ENCODE measurements around the gene TMED8. TPM values are rescaled to one million over a fixed set of nuclear protein-coding genes. Genes with fewer than 3 reads are reported as not detected.

TMED8 gene
- total RNA-seq, 1 experiment from 2014 or later: 14.2 TPM

DNA sequence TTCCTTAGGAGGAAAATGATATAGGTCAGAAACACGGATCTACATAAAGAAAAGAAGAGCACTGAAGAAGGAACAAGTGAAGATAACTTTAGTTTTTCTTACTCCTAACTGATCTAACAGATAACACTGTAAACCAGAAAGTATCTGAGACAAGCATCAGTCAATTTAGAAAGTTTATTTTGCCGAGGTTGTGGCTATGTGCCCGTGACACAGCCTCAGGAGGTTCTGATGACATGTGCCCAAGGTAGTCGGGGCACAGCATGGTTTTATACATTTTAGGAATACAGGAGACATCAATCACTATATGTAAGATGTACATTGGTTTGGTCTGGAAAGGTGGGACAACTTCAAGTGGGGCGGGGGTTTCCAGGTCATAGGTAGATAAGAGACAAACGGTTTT is 23.3 kb upstream of the TMED8 start:
- TF ChIP-seq, protein P1, sequence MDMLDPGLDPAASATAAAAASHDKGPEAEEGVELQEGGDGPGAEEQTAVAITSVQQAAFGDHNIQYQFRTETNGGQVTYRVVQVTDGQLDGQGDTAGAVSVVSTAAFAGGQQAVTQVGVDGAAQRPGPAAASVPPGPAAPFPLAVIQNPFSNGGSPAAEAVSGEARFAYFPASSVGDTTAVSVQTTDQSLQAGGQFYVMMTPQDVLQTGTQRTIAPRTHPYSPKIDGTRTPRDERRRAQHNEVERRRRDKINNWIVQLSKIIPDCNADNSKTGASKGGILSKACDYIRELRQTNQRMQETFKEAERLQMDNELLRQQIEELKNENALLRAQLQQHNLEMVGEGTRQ (CRISPR knock-in tag; IDR thresholded peaks at IDR 0.05): no peak
- TF ChIP-seq JUN (CRISPR knock-in tag; IDR thresholded peaks at IDR 0.05) (no peak), NR1H2 (CRISPR knock-in tag; IDR thresholded peaks at IDR 0.05) (no peak), ZNF671 (CRISPR knock-in tag; IDR thresholded peaks at IDR 0.05) (no peak), FOXK1 (CRISPR knock-in tag; IDR thresholded peaks at IDR 0.05) (no peak), FOXJ3 (CRISPR knock-in tag; IDR thresholded peaks at IDR 0.05; ENCODE audit: borderline replicate concordance) (no peak), CDX4 (CRISPR knock-in tag; IDR thresholded peaks at IDR 0.05; ENCODE audit: borderline replicate concordance) (no peak), TEAD1 (CRISPR knock-in tag; IDR thresholded peaks at IDR 0.05) (no peak), NFATC4 (CRISPR knock-in tag; IDR thresholded peaks at IDR 0.05) (no peak)
- TF ChIP-seq, protein P2, sequence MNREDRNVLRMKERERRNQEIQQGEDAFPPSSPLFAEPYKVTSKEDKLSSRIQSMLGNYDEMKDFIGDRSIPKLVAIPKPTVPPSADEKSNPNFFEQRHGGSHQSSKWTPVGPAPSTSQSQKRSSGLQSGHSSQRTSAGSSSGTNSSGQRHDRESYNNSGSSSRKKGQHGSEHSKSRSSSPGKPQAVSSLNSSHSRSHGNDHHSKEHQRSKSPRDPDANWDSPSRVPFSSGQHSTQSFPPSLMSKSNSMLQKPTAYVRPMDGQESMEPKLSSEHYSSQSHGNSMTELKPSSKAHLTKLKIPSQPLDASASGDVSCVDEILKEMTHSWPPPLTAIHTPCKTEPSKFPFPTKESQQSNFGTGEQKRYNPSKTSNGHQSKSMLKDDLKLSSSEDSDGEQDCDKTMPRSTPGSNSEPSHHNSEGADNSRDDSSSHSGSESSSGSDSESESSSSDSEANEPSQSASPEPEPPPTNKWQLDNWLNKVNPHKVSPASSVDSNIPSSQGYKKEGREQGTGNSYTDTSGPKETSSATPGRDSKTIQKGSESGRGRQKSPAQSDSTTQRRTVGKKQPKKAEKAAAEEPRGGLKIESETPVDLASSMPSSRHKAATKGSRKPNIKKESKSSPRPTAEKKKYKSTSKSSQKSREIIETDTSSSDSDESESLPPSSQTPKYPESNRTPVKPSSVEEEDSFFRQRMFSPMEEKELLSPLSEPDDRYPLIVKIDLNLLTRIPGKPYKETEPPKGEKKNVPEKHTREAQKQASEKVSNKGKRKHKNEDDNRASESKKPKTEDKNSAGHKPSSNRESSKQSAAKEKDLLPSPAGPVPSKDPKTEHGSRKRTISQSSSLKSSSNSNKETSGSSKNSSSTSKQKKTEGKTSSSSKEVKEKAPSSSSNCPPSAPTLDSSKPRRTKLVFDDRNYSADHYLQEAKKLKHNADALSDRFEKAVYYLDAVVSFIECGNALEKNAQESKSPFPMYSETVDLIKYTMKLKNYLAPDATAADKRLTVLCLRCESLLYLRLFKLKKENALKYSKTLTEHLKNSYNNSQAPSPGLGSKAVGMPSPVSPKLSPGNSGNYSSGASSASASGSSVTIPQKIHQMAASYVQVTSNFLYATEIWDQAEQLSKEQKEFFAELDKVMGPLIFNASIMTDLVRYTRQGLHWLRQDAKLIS (CRISPR knock-in tag; IDR thresholded peaks at IDR 0.05; ENCODE audit: borderline replicate concordance): no peak
- Mint-ChIP-seq H3K27me3 (ENCODE audit: low read depth) (no peaks in the 10 kb centered on the region; the same call in 1 of the 2 replicates), H3K4me1 (no peaks in the 10 kb centered on the region), H3K36me3 (peaks cover 5% of the 10 kb centered on the region), H3K27ac (no peak overlapping the region), H3K4me3 (no peak overlapping the region), H3K9me3 (peaks cover 7% of the 10 kb centered on the region)
- ATAC-seq (no peak), DNase-seq (ENCODE audit: low spot score) (no peak)
- ChIA-PET POLR2A (no interaction called here), CTCF (no interaction called here)

GRCh38 chr14:77390188-77390587 is 13.3 kb upstream of the TMED8 start:
- Mint-ChIP-seq H3K27me3 (ENCODE audit: low read depth) (no peaks in the 10 kb centered on the region), H3K4me3 (no peak overlapping the region), H3K4me1 (no peaks in the 10 kb centered on the region), H3K9me3 (no peaks in the 10 kb centered on the region), H3K36me3 (no peaks in the 10 kb centered on the region), H3K27ac (no peak overlapping the region)
- TF ChIP-seq GABPB1 (CRISPR knock-in tag; IDR thresholded peaks at IDR 0.05) (peak; percentile 46; the same call in 1 of the 2 replicates), ZNF121 (CRISPR knock-in tag; IDR thresholded peaks at IDR 0.05) (no peak), HMGXB4 (CRISPR knock-in tag; IDR thresholded peaks at IDR 0.05) (no peak)
- TF ChIP-seq, protein P3, sequence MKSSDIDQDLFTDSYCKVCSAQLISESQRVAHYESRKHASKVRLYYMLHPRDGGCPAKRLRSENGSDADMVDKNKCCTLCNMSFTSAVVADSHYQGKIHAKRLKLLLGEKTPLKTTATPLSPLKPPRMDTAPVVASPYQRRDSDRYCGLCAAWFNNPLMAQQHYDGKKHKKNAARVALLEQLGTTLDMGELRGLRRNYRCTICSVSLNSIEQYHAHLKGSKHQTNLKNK (CRISPR knock-in tag; IDR thresholded peaks at IDR 0.05): no peak
- ChIA-PET CTCF (interaction anchor here (0.6 kb wide), 1 partner anchor 13 kb away, joined by 3 read pairs; the partner anchor contains the start of genes SAMD15 and TMED8), POLR2A (no interaction called here)
- DNase-seq (ENCODE audit: low spot score): no peak
- no peak for ATAC-seq

DNA sequence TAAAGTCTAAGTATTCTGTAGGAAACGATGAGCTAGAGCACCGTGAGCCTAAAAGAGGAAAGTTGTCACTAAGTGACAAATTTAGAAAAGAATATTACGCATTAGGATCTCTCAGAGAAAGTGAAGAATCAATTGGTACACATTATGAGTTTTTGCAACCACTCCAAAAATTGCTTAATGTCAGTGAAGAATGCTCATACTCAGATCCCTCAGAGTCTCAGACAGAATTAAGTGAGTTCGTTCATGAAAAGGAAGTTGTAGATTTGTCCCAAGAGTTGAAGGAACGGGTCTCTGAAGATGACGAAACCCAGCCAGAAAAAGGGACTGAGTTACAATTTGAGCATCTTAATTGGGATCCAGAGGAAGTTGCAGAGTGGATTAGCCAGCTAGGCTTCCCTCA is 1.8 kb upstream of the TMED8 start:
- no peaks in the 10 kb centered on the region for H3K27me3 Mint-ChIP-seq (ENCODE audit: low read depth)
- H3K4me3 Mint-ChIP-seq: no peak overlapping the region
- no peaks in the 10 kb centered on the region for H3K36me3 Mint-ChIP-seq
- CTCF ChIA-PET: no interaction called here
- peaks cover 9% of the 10 kb centered on the region for H3K4me1 Mint-ChIP-seq
- POLR2A ChIA-PET: interaction anchor here (0.6 kb wide), 1 partner anchor 49 kb away, joined by 3 read pairs; no protein-coding TSS in a partner anchor
- DNase-seq (ENCODE audit: low spot score) (no peak), ATAC-seq (no peak)
- TF ChIP-seq, protein P4, sequence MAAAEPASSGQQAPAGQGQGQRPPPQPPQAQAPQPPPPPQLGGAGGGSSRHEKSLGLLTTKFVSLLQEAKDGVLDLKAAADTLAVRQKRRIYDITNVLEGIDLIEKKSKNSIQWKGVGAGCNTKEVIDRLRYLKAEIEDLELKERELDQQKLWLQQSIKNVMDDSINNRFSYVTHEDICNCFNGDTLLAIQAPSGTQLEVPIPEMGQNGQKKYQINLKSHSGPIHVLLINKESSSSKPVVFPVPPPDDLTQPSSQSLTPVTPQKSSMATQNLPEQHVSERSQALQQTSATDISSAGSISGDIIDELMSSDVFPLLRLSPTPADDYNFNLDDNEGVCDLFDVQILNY (CRISPR knock-in tag; IDR thresholded peaks at IDR 0.05): no peak
- TF ChIP-seq IRF1 (CRISPR knock-in tag; IDR thresholded peaks at IDR 0.05) (no peak), OVOL2 (CRISPR knock-in tag; IDR thresholded peaks at IDR 0.05; ENCODE audit: borderline replicate concordance) (no peak), CDX4 (CRISPR knock-in tag; IDR thresholded peaks at IDR 0.05; ENCODE audit: borderline replicate concordance) (no peak)
- no peaks in the 10 kb centered on the region for H3K9me3 Mint-ChIP-seq
- H3K27ac Mint-ChIP-seq: no peak overlapping the region

All from WTC11 (cell line).